ENCODE data around the gene RNF166. TPM values are rescaled to one million over a fixed set of nuclear protein-coding genes. Genes with fewer than 3 reads are reported as not detected.

Gene RNF166
- total RNA-seq, 1 donor from 2014 or later, result 19.4 TPM

DNA sequence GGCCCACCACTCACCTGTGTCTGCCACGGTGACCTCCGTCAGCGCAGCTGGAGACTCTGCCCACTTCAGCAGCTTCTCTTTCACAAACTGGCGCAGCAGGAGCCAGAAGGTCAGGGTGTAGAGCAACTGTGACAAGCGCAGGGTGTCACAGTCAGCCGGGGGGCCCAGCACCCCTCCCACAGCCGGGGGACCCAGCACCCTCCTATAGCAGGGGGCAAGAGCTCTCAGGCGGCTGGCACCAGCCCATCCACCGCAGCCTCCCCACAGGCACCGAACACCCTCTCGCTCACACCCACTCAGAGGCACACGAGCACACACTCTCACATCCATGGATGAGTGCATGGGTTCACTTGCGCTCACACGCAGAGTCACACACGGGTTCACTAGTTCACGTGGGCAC, 28.9 kb upstream of the RNF166 start:
- H3K4me3 Mint-ChIP-seq (ENCODE audit: low read depth), result no peak overlapping the region
- H3K4me1 Mint-ChIP-seq (ENCODE audit: low read depth), result no peaks in the 10 kb centered on the region
- TF ChIP-seq, protein P1, sequence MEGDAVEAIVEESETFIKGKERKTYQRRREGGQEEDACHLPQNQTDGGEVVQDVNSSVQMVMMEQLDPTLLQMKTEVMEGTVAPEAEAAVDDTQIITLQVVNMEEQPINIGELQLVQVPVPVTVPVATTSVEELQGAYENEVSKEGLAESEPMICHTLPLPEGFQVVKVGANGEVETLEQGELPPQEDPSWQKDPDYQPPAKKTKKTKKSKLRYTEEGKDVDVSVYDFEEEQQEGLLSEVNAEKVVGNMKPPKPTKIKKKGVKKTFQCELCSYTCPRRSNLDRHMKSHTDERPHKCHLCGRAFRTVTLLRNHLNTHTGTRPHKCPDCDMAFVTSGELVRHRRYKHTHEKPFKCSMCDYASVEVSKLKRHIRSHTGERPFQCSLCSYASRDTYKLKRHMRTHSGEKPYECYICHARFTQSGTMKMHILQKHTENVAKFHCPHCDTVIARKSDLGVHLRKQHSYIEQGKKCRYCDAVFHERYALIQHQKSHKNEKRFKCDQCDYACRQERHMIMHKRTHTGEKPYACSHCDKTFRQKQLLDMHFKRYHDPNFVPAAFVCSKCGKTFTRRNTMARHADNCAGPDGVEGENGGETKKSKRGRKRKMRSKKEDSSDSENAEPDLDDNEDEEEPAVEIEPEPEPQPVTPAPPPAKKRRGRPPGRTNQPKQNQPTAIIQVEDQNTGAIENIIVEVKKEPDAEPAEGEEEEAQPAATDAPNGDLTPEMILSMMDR (IDR thresholded peaks at IDR 0.05; ENCODE audit: unreplicated experiment), result no peak
- DNase-seq (ENCODE audit: low spot score, unreplicated experiment), result no peak
- H3K36me3 Mint-ChIP-seq (ENCODE audit: insufficient read depth), result no peaks in the 10 kb centered on the region
- peaks cover 3% of the 10 kb centered on the region for H3K27me3 Mint-ChIP-seq
- no peaks in the 10 kb centered on the region for H3K9me3 Mint-ChIP-seq (ENCODE audit: low read depth)
- no peak overlapping the region for H3K27ac Mint-ChIP-seq

- H3K9me3 Mint-ChIP-seq (ENCODE audit: low read depth), result no peaks in the 10 kb centered on the region
- no peak for DNase-seq (ENCODE audit: low spot score, unreplicated experiment)
- TF ChIP-seq, protein P1 (IDR thresholded peaks at IDR 0.05; ENCODE audit: unreplicated experiment), result no peak
These were observed 28.1 kb upstream of the RNF166 start for GRCh38 chr16:88734361-88734728.

GRCh38 chr16:88733630-88734360, 27.6 kb upstream of the RNF166 start:
- no peak overlapping the region for H3K27ac Mint-ChIP-seq
- H3K4me3 Mint-ChIP-seq (ENCODE audit: low read depth), result no peak overlapping the region
- TF ChIP-seq, protein P1 (IDR thresholded peaks at IDR 0.05; ENCODE audit: unreplicated experiment), result no peak
- DNase-seq (ENCODE audit: low spot score, unreplicated experiment), result no peak
- peaks cover 2% of the 10 kb centered on the region for H3K27me3 Mint-ChIP-seq
- no peaks in the 10 kb centered on the region for H3K9me3 Mint-ChIP-seq (ENCODE audit: low read depth)
- H3K36me3 Mint-ChIP-seq (ENCODE audit: insufficient read depth), result no peaks in the 10 kb centered on the region
- H3K4me1 Mint-ChIP-seq (ENCODE audit: low read depth), result no peaks in the 10 kb centered on the region

More at GRCh38 chr16:88734361-88734728, 28.1 kb upstream of the RNF166 start:
- H3K4me3 Mint-ChIP-seq (ENCODE audit: low read depth), result no peak overlapping the region
- no peaks in the 10 kb centered on the region for H3K36me3 Mint-ChIP-seq (ENCODE audit: insufficient read depth)
- H3K27ac Mint-ChIP-seq, result no peak overlapping the region
- peaks cover 3% of the 10 kb centered on the region for H3K27me3 Mint-ChIP-seq
- H3K4me1 Mint-ChIP-seq (ENCODE audit: low read depth), result no peaks in the 10 kb centered on the region

DNA sequence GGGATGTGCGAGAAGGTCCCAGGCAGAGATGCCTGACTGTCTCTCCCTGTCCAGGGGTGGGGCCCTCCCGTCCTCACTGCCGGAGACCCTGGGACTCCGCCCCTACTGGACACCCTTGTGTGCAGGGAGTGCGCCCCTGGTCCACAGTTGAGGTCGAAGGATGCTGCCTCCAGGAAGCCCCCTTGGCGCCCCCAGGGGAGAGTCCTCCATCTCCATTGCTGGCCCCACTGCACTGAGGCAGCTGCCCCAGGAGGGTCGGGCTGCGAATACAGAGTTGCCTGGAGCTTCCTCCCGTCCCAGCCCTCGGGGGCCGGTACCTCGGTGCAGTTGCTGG, 26.7 kb upstream of the RNF166 start:
- Mint-ChIP-seq H3K4me1 (ENCODE audit: low read depth) (no peaks in the 10 kb centered on the region), H3K27ac (no peak overlapping the region), H3K36me3 (ENCODE audit: insufficient read depth) (no peaks in the 10 kb centered on the region), H3K9me3 (ENCODE audit: low read depth) (no peaks in the 10 kb centered on the region), H3K27me3 (no peaks in the 10 kb centered on the region), H3K4me3 (ENCODE audit: low read depth) (no peak overlapping the region)
- TF ChIP-seq, protein P1 (IDR thresholded peaks at IDR 0.05; ENCODE audit: unreplicated experiment), result no peak
- no peak for DNase-seq (ENCODE audit: low spot score, unreplicated experiment)

- no peaks in the 10 kb centered on the region for H3K9me3 Mint-ChIP-seq (ENCODE audit: low read depth)
- no peaks in the 10 kb centered on the region for H3K36me3 Mint-ChIP-seq (ENCODE audit: insufficient read depth)
- no peak for DNase-seq (ENCODE audit: low spot score, unreplicated experiment)
- H3K4me1 Mint-ChIP-seq (ENCODE audit: low read depth), result no peaks in the 10 kb centered on the region
- H3K27me3 Mint-ChIP-seq, result no peaks in the 10 kb centered on the region
- TF ChIP-seq, protein P1 (IDR thresholded peaks at IDR 0.05; ENCODE audit: unreplicated experiment), result no peak
- H3K27ac Mint-ChIP-seq, result no peak overlapping the region
- no peak overlapping the region for H3K4me3 Mint-ChIP-seq (ENCODE audit: low read depth)
These were observed 26.2 kb upstream of the RNF166 start for GRCh38 chr16:88732172-88732960.
